ENCODE data around the gene C12orf56. TPM values are rescaled to one million over a fixed set of nuclear protein-coding genes. Genes with fewer than 3 reads are reported as not detected.
"Not testable (repeated sequence)": the region's sequence is repeated elsewhere in the genome, so short reads cannot be mapped to it uniquely, and the experiment has no call there.

Gene C12orf56
- total RNA-seq, 4 donors from 2014 or later, result 0.76 TPM; not detected in 3

DNA sequence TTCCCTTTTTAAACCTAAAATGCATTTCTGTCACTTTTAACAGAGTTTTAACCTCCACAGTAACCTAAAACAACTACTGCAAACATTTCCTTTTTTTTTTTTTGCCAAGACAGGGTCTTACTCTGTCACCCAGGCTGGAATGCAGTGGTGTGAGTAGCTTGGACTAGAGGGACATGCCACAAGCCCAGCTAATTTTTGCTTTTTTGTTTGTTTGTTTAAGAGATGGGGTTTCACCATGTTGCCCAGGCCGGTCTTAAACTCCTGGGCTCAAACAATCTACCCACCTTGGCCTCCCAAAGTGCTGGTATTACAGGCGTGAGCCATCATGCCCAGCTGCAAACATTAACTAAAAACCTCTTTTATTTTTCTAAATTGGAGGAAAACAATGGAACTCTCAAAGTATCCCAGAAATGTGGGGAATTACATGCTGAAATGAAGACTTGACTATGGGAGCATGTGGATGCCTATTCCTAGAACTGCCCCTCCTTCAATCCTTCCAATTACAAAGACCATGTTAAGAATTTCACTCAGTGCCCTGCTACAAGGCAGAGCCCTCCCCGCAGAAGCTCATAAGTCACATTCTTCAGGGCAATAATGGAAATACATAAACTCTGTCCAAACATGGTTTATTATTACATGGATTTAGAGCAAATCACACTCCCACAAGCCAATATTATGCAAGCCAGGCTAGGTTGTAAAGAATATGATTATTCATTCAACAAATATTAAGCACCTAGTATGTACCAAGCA lies 66.9 kb downstream of the C12orf56 start:
- intact Hi-C loops (cut with DNase I; ENCODE audit: low total_unique reads), result no loop called here
- TF ChIP-seq, protein P1, sequence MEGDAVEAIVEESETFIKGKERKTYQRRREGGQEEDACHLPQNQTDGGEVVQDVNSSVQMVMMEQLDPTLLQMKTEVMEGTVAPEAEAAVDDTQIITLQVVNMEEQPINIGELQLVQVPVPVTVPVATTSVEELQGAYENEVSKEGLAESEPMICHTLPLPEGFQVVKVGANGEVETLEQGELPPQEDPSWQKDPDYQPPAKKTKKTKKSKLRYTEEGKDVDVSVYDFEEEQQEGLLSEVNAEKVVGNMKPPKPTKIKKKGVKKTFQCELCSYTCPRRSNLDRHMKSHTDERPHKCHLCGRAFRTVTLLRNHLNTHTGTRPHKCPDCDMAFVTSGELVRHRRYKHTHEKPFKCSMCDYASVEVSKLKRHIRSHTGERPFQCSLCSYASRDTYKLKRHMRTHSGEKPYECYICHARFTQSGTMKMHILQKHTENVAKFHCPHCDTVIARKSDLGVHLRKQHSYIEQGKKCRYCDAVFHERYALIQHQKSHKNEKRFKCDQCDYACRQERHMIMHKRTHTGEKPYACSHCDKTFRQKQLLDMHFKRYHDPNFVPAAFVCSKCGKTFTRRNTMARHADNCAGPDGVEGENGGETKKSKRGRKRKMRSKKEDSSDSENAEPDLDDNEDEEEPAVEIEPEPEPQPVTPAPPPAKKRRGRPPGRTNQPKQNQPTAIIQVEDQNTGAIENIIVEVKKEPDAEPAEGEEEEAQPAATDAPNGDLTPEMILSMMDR (IDR thresholded peaks at IDR 0.05), result no peak
- no peak for TF ChIP-seq POLR2A (IDR thresholded peaks at IDR 0.05)
- no peaks in the 10 kb centered on the region for H3K27me3 ChIP-seq
- DNase-seq, result no peak
- no peaks in the 10 kb centered on the region for H3K9me3 ChIP-seq
- H3K4me3 ChIP-seq, result no peak overlapping the region
- H3K27ac ChIP-seq, result no peak overlapping the region
- H3K36me3 ChIP-seq, result no peaks in the 10 kb centered on the region
- H3K4me1 ChIP-seq, result no peaks in the 10 kb centered on the region

- TF ChIP-seq POLR2A (IDR thresholded peaks at IDR 0.05), result no peak
- TF ChIP-seq, protein P1 (IDR thresholded peaks at IDR 0.05), result no peak
- intact Hi-C loops (cut with DNase I; ENCODE audit: low total_unique reads), result no loop called here
- Histone ChIP-seq H3K9me3 (no peaks in the 10 kb centered on the region), H3K27ac (no peak overlapping the region), H3K4me3 (no peak overlapping the region), H3K36me3 (no peaks in the 10 kb centered on the region), H3K4me1 (no peaks in the 10 kb centered on the region), H3K27me3 (no peaks in the 10 kb centered on the region)
- no peak for DNase-seq
These were observed 67.6 kb downstream of the C12orf56 start for GRCh38 chr12:64323006-64323405.

DNA sequence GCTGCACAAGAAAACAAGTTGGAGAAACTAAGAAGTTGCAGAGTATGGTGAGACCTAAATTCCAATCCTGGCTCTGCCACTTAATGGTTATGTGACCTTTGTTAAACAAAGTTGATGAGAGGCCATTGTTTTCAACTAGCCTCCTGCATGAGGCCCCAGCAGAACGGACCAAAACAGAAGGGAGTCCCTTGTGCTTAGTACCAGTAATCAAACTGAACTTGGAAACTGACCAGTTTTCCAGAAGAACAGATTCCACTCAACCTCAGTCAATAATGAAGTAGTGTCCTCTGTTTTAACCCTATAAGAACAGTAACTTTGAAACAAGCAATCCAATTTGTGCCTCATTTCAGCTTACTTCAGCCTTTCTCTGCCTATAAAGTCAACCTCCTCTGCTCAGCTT lies 69.9 kb downstream of the C12orf56 start:
- Histone ChIP-seq H3K4me1 (no peaks in the 10 kb centered on the region), H3K9me3 (no peaks in the 10 kb centered on the region), H3K4me3 (no peak overlapping the region), H3K36me3 (no peaks in the 10 kb centered on the region), H3K27me3 (no peaks in the 10 kb centered on the region), H3K27ac (no peak overlapping the region)
- DNase-seq, result no peak
- TF ChIP-seq POLR2A (IDR thresholded peaks at IDR 0.05), result no peak
- TF ChIP-seq, protein P1 (IDR thresholded peaks at IDR 0.05), result no peak
- intact Hi-C loops (cut with DNase I; ENCODE audit: low total_unique reads), result no loop called here

DNA sequence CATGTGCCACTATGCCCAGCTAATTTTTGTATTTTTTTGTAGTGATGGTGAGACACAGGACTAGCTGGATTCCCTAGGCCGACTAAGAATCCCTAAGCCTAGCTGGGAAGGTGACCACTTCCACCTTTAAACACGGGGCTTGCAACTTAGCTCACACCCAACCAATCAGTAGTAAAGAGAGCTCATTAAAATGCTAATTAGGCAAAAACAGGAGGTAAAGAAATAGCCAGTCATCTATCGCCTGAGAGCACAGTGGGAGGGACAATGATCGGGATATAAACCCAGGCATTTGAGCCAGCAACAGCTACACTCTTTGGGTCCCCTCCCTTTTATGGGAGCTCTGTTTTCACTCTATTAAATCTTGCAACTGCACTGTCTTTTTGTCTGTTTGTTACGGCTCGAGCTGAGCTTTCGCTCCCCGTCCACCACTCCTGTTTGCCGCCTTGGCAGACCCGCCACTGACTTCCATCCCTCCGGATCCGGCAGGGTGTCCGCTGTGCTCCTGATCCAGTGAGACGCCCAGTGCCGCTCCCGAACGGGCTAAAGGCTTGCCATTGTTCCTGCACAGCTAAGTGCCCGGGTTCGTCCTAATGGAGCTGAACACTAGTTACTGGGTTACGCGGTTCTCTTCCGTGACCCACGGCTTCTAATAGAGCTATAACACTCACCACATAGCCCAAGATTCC lies 70.9 kb downstream of the C12orf56 start:
- H3K9me3 ChIP-seq; intact Hi-C loops (cut with DNase I; ENCODE audit: low total_unique reads); H3K4me1 ChIP-seq: not testable (repeated sequence)

GRCh38 chr12:64318605-64319004 lies 72.0 kb downstream of the C12orf56 start:
- H3K9me3 ChIP-seq, result no peaks in the 10 kb centered on the region
- intact Hi-C loops (cut with DNase I; ENCODE audit: low total_unique reads), result no loop called here
- no peaks in the 10 kb centered on the region for H3K36me3 ChIP-seq
- TF ChIP-seq, protein P1 (IDR thresholded peaks at IDR 0.05), result no peak
- no peak for TF ChIP-seq POLR2A (IDR thresholded peaks at IDR 0.05)
- no peaks in the 10 kb centered on the region for H3K4me1 ChIP-seq
- no peak overlapping the region for H3K4me3 ChIP-seq
- no peaks in the 10 kb centered on the region for H3K27me3 ChIP-seq
- DNase-seq, result no peak
- no peak overlapping the region for H3K27ac ChIP-seq

More for the DNA sequence above, 70.9 kb downstream of the C12orf56 start:
- H3K36me3 ChIP-seq, H3K27me3 ChIP-seq, DNase-seq, H3K27ac ChIP-seq, H3K4me3 ChIP-seq: not testable (repeated sequence)

All from uterus (tissue), 4 donors.